Neural cell (in vitro differentiated cells): ENCODE results near the gene ST3GAL2. TPM values are rescaled to one million over a fixed set of nuclear protein-coding genes. Genes with fewer than 3 reads are reported as not detected.
"Not testable (repeated sequence)": the region's sequence is repeated elsewhere in the genome, so short reads cannot be mapped to it uniquely, and the experiment has no call there.

Source experiments
- H2AFZ ChIP-seq: fragments of 200-600, 300-800 bp; sonication (generic), shearing (Covaris generic); 2 replicates; pipeline ENCODE4 v1.6.0; 2014; ENCODE audit warnings: low read depth, mild to moderate bottlenecking, antibody characterized with exemption, low read length, moderate library complexity
- H3F3A ChIP-seq: fragments of 200-600 bp; shearing (Covaris generic); 2 replicates; pipeline ENCODE4 v1.6.1; 2016; ENCODE audit warnings: mild to moderate bottlenecking, moderate library complexity, mixed read lengths, antibody characterized with exemption, low read length; ENCODE audit not compliant: insufficient read depth, poor library complexity, severe bottlenecking
- H3K27ac ChIP-seq: fragments of 200-600, 300-800 bp; sonication (generic), shearing (Covaris generic); 2 replicates; pipeline ENCODE4 v1.5.1; 2014; ENCODE audit warnings: mild to moderate bottlenecking, low read length, moderate library complexity
- H3K27me3 ChIP-seq: fragments of 300-800, 200-600 bp; sonication (generic), shearing (Covaris generic); 2 replicates; pipeline ENCODE4 v1.6.0; 2014; ENCODE audit warnings: mild to moderate bottlenecking, low read depth, low read length, moderate library complexity; ENCODE audit not compliant: insufficient read depth
- H3K36me3 ChIP-seq: fragments of 300-800, 200-600 bp; sonication (generic), shearing (Covaris generic); 2 replicates; pipeline ENCODE4 v1.5.1; 2014; ENCODE audit warnings: mild to moderate bottlenecking, antibody characterized with exemption, low read length, moderate library complexity; ENCODE audit not compliant: insufficient read depth
- H3K4me2 ChIP-seq: fragments of 300-800, 200-600 bp; sonication (generic), shearing (Covaris generic); 2 replicates; pipeline ENCODE4 v1.6.0; 2014; ENCODE audit warnings: mild to moderate bottlenecking, low read length
- H3K4me3 ChIP-seq: fragments of 300-800, 200-600 bp; sonication (generic), shearing (Covaris generic); 2 replicates; pipeline ENCODE4 v1.5.1; 2014; ENCODE audit warnings: mild to moderate bottlenecking, low read length, moderate library complexity
- H3K79me2 ChIP-seq: fragments of 200-600 bp; shearing (Covaris generic); replicated peaks from 2 replicates; pipeline ENCODE4 v1.6.0; 2014; ENCODE audit warnings: mild to moderate bottlenecking, low read length, moderate library complexity; ENCODE audit not compliant: insufficient read depth
- H3K9ac ChIP-seq: fragments of 300-800, 200-600 bp; sonication (generic), shearing (Covaris generic); 2 replicates; pipeline ENCODE4 v1.6.1; 2016; ENCODE audit warnings: mild to moderate bottlenecking, low read length, mixed read lengths
- H3K9me2 ChIP-seq: fragments of 200-600 bp; shearing (Covaris generic); 2 replicates; pipeline ENCODE4 v1.6.1; 2016; ENCODE audit warnings: mild to moderate bottlenecking, low read length, mixed read lengths; ENCODE audit not compliant: insufficient read depth
- H3K9me3 ChIP-seq: fragments of 200-600, 300-800 bp; sonication (generic), shearing (Covaris generic); 2 replicates; pipeline ENCODE4 v1.6.1; 2016; ENCODE audit warnings: mild to moderate bottlenecking, mixed run types, low read length, moderate library complexity, mixed read lengths
- H4K20me1 ChIP-seq: fragments of 200-600 bp; shearing (Covaris generic); 2 replicates; pipeline ENCODE4 v1.6.1; 2016; ENCODE audit warnings: mild to moderate bottlenecking, mixed run types; ENCODE audit not compliant: insufficient read depth
- CTCF ChIP-seq: fragments of 450-650 bp; IDR thresholded peaks from 2 replicates; pipeline ENCODE4 v1.5.1; 2014; ENCODE audit warnings: antibody characterized with exemption, mild to moderate bottlenecking, moderate library complexity; ENCODE audit not compliant: poor library complexity, severe bottlenecking
- EP300 ChIP-seq: fragments of 450-650 bp; conservative IDR thresholded peaks from 2 replicates; pipeline ENCODE4 v1.6.1; 2014; ENCODE audit warnings: antibody characterized with exemption, mild to moderate bottlenecking, moderate library complexity; ENCODE audit not compliant: poor library complexity, severe bottlenecking
- EZH2 ChIP-seq: fragments of 200-600, 300-800 bp; shearing (Covaris generic), sonication (generic); IDR thresholded peaks from 2 replicates; pipeline ENCODE4 v1.6.1; 2014; ENCODE audit warnings: antibody characterized with exemption, low read length, borderline replicate concordance, mild to moderate bottlenecking; ENCODE audit not compliant: insufficient read depth, poor library complexity, severe bottlenecking
- MXI1 ChIP-seq: fragments of 450-650 bp; conservative IDR thresholded peaks from 2 replicates; pipeline ENCODE4 v1.6.1; 2014; ENCODE audit warnings: antibody characterized with exemption, mild to moderate bottlenecking; ENCODE audit not compliant: poor library complexity, severe bottlenecking
- POLR2AphosphoS5 ChIP-seq: IDR thresholded peaks from 2 replicates; pipeline ENCODE4 v1.6.1; 2012
- RAD21 ChIP-seq: fragments of 450-650 bp; conservative IDR thresholded peaks from 2 replicates; pipeline ENCODE4 v1.6.1; 2014; ENCODE audit warnings: antibody characterized with exemption, mild to moderate bottlenecking, moderate library complexity
- REST ChIP-seq: IDR thresholded peaks from 2 replicates; pipeline ENCODE4 v1.6.1; 2012; ENCODE audit warnings: borderline replicate concordance
- SMC3 ChIP-seq: fragments of 450-650 bp; conservative IDR thresholded peaks from 2 replicates; pipeline ENCODE4 v1.6.1; 2014; ENCODE audit warnings: antibody characterized with exemption, mild to moderate bottlenecking, moderate library complexity; ENCODE audit not compliant: poor library complexity
- TAF1 ChIP-seq: IDR thresholded peaks from 2 replicates; pipeline ENCODE4 v1.6.1; 2012; ENCODE audit warnings: low read depth
- polyA plus RNA-seq: library from polyadenylated mRNA; depleted of rRNA; stranded (reverse); fragments of >200 nt; gene quantifications from 2 replicates; pipeline ENCODE4 v1.2.3, GENCODE V29; 2014

Gene ST3GAL2
- polyA plus RNA-seq, 1 donor from 2014 or later = 19.4 TPM

GRCh38 chr16:70388006-70388680 lies 50.8 kb downstream of the ST3GAL2 start:
- TF ChIP-seq POLR2AphosphoS5 (no peak), TAF1 (no peak), CTCF (no peak), SMC3 (no peak), REST (no peak), RAD21 (no peak), EP300 (no peak), EZH2 (no peak), MXI1 (no peak)
- Histone ChIP-seq H3K27ac (no peak overlapping the region), H3K9me3 (no peaks in the 10 kb centered on the region), H3K79me2 (no peaks in the 10 kb centered on the region), H3K27me3 (no peaks in the 10 kb centered on the region), H4K20me1 (no peaks in the 10 kb centered on the region), H3F3A (no peaks in the 10 kb centered on the region), H3K9me2 (no peaks in the 10 kb centered on the region), H3K4me3 (no peak overlapping the region), H3K9ac (no peak overlapping the region), H2AFZ (no peak overlapping the region), H3K4me2 (no peak overlapping the region), H3K36me3 (no peaks in the 10 kb centered on the region)

- H3K4me3 ChIP-seq, H3K9me3 ChIP-seq, H3K27ac ChIP-seq, H3K9ac ChIP-seq, H3K36me3 ChIP-seq, H4K20me1 ChIP-seq, H2AFZ ChIP-seq, H3K9me2 ChIP-seq, H3K4me2 ChIP-seq, H3F3A ChIP-seq, H3K79me2 ChIP-seq, H3K27me3 ChIP-seq: not testable (repeated sequence)
Measured at GRCh38 chr16:70386289-70386986, 52.5 kb downstream of the ST3GAL2 start.
